Retinal pigment epithelial cell (primary cell): ENCODE data around the gene EIF2B5.

Source experiments
- DNase-seq: peaks from one replicate; pipeline ENCODE4 v3.0.0-alpha.2; 2010; ENCODE audit warnings: low read depth
- H3K4me3 ChIP-seq: 2 replicates; pipeline ENCODE4 v1.5.1; 2011; ENCODE audit warnings: mild to moderate bottlenecking, low read length, control low read depth, moderate library complexity
- TF ChIP-seq, protein P1 (sequence below): conservative IDR thresholded peaks from 2 replicates; pipeline ENCODE4 v1.5.1; 2011; ENCODE audit warnings: low read depth, low read length, control low read depth, inconsistent platforms

Gene EIF2B5

DNA sequence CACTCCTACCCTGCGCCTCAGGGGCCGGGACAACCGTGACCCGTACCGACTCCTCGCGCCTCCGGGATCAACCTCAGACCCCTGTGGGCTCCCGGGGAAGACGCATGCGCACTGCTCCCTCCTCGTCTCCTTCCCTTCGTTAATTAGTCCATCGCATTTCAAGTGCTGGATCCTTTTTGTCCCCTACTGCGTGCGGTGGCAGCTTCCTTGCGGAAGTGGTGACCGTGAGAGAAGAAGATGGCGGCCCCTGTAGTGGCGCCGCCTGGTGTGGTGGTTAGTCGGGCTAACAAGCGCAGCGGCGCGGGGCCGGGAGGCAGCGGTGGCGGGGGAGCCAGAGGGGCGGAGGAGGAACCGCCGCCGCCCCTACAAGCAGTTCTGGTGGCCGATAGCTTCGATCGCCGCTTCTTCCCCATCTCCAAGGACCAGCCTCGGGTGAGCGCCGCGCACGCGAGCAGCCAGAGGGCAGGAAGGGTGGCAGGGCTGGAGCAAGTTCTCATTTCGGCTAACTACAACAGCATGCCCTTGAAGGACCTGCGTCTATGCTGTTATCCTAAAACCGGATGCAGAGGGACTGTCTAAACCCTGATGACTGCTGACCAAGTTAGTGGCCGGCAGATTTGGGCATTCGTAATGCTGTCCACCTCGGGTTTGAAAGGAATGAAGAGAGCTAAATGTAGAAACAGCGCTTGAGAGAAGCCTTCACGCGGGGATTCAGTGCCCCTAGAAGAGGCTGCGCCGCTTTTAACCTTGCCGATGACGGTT lies at the start of gene EIF2B5:
EIF2B5 (plus strand) TSS at position 210 of the 762 bp plus-strand sequence; CDS start at position 238, 28 bp downstream.
- TF ChIP-seq, protein P1, sequence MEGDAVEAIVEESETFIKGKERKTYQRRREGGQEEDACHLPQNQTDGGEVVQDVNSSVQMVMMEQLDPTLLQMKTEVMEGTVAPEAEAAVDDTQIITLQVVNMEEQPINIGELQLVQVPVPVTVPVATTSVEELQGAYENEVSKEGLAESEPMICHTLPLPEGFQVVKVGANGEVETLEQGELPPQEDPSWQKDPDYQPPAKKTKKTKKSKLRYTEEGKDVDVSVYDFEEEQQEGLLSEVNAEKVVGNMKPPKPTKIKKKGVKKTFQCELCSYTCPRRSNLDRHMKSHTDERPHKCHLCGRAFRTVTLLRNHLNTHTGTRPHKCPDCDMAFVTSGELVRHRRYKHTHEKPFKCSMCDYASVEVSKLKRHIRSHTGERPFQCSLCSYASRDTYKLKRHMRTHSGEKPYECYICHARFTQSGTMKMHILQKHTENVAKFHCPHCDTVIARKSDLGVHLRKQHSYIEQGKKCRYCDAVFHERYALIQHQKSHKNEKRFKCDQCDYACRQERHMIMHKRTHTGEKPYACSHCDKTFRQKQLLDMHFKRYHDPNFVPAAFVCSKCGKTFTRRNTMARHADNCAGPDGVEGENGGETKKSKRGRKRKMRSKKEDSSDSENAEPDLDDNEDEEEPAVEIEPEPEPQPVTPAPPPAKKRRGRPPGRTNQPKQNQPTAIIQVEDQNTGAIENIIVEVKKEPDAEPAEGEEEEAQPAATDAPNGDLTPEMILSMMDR = peak; percentile 42
- peak within 1 kb of the TSS; percentile 79 for H3K4me3 ChIP-seq
- DNase-seq = peak; percentile 68

DNA sequence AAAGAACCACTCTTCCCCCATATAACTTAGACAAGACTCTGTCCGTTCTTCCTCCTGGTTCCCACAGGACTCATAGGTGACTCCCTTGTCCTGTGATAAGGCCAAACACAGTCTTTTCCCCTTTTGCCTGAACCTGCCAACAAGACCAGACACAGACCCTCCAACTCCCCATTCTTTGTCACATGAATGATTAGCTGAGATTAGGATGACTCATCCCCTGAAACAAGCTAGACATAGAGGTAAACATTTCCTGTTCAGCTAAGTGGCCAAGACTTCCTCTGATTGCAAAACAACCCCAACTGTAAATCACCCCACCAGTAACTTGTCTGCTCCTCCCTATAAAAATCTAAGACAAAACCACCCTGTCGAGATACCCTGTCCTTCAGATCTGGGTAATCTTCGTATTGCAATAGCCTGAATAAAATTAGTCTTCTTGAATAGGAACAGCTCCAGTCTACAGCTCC lies 49.7 kb upstream of the EIF2B5 start:
- TF ChIP-seq, protein P1 = no peak
- H3K4me3 ChIP-seq = no peak overlapping the region
- DNase-seq = peak; percentile 34

DNA sequence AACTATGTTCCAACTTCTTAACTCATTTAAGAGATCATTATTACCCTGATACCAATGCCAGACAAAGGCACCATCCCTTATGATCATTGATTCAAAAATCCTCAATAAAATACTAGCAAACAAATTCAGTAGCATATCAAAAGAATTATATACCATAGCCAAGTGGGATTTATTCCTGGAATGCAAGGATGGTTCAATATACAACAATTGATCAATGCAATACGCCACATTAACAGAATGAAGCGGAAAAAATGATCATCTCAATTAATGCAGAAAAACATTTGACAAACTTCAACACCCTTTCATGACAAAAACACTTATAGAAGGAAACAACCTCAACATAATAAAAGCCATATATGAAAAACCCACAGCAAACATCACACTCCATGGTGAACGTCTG lies 43.0 kb upstream of the EIF2B5 start:
- DNase-seq = no peak
- TF ChIP-seq, protein P1 = no peak
- no peak overlapping the region for H3K4me3 ChIP-seq

GRCh38 chr3:184096811-184097383 lies 38.3 kb upstream of the EIF2B5 start, which contains the start of gene HTR3E:
Gene HTR3E, plus strand, starts transcription at chr3:184097064. Its CDS starts 466 bp downstream, at chr3:184097530.
- H3K4me3 ChIP-seq = no peak within 1 kb of the TSS
- no peak for DNase-seq
- TF ChIP-seq, protein P1 = no peak

GRCh38 chr3:184097556-184097955 lies 37.6 kb upstream of the EIF2B5 start:
- TF ChIP-seq, protein P1 = no peak
- DNase-seq = no peak
- H3K4me3 ChIP-seq = no peak overlapping the region

- no peak overlapping the region for H3K4me3 ChIP-seq
- DNase-seq = no peak
- TF ChIP-seq, protein P1 = no peak
Measured at GRCh38 chr3:184099806-184100686, 35.1 kb upstream of the EIF2B5 start.
